HG03439 (cell line): Measurements from ENCODE around the gene COX6A2.

Experiments
- ATAC-seq: cut with Tn5 transposase; IDR thresholded peaks from one replicate; pipeline ENCODE4 v1.9.1; 2021; ENCODE audit warnings: mild to moderate bottlenecking, moderate library complexity; ENCODE audit not compliant: unreplicated experiment

COX6A2 gene

GRCh38 chr16:31411024-31411844 is 16.9 kb downstream of the COX6A2 start:
- ATAC-seq = no peak

DNA sequence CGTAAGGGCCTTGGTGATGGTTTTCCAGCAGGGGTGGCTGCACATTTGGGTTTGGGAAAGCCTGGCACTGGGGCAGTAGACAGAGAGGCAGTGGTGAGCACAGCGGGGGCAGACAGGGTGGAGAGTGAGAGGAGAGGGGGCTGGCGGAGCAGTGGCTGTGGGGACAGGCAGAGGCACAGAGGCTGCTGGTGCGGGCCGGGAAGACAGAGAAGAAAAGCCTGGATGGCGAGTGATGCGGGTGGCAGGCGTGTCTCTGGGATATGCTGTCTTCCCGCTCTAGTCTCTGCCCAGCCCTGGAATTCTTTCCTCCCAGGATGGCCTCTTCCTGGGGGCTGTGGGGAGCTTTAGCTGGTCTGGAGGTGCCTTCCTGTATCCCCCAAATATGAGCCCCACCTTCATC is 18.1 kb downstream of the COX6A2 start:
- no peak for ATAC-seq

DNA sequence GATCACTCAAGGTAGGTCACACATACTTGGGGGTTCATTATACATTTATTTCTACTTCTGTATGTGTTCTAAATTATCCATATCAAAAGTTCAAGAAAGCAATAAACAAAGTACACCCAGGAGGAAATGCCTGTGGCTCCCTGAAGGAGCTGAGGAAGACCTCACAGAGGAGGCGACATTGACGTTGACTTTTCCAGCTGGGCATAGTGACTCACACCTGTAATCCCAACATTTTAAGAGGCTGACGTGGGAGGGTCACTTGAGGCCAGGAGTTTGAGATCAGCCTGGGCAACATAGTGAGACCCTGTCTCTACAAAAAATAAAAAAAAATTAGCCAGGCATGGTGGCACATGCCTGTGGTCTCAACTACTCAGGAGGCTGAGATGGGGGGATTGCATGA is 18.7 kb downstream of the COX6A2 start:
- ATAC-seq = no peak

- no peak for ATAC-seq
Measured at GRCh38 chr16:31407406-31407805, 20.8 kb downstream of the COX6A2 start.

- no peak for ATAC-seq
Measured at GRCh38 chr16:31404353-31405064, 23.7 kb downstream of the COX6A2 start.

DNA sequence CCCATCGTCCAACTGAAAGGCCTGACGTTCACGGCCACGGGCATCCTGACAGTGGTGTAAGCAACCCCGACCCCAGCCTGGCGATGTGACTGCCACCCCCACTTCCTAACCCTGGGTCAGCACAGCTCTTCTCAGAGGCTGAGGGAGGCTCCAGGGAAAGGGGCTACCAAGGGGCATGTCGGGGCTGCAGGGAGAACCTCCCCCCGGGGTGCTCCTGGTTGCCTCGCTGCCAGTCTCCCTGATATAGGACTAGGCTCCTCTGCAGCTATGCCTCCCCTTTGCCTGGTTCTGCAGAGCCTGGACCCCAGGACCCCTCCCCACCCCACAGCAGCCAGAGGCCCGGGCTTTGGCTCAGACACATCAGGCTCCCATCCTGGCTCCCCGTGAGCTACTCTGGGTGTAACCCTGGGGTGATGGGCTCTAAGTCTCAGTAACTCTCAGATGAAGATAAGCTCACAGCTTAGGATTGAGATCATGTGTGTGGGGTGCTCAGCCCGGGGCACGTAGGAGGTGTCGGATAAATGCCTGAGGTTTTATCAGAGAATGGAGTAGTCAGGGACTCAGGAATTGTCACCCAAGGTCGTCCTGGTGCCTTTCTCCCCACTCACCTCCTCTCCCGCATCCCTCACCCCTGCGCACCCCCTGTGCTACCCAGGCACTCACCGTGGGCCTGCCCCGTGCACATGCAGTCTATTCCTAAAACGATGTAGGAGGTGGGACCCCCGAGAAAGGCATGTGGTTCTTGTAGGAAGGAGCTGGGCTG is 24.4 kb downstream of the COX6A2 start:
- no peak for ATAC-seq

- no peak for ATAC-seq
Measured at GRCh38 chr16:31402687-31403086, 25.5 kb downstream of the COX6A2 start.

- ATAC-seq = no peak
Measured at GRCh38 chr16:31401436-31401835, 26.7 kb downstream of the COX6A2 start.

- no peak for ATAC-seq
Measured at GRCh38 chr16:31400191-31400590, 28.0 kb downstream of the COX6A2 start.

DNA sequence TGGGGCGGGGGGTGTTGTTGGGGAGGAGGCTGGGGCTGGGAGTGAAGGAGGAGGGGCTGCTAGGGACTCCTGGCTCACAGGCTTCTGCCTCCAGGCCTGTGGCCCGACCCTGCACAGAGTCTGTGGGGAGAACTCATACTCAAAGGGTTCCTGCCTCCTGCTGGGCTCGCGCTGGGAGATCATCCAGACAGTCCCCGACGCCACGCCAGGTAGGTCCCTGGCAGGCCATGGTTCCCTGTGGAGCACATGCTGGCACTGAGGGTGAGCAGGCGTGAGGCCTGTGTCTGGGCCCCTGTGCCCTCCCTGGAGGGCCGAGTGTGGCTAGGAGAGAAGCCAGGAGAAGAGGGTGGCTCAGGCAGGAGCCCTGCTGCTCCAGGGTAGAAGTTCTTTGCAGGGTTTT is 30.5 kb downstream of the COX6A2 start:
- no peak for ATAC-seq

DNA sequence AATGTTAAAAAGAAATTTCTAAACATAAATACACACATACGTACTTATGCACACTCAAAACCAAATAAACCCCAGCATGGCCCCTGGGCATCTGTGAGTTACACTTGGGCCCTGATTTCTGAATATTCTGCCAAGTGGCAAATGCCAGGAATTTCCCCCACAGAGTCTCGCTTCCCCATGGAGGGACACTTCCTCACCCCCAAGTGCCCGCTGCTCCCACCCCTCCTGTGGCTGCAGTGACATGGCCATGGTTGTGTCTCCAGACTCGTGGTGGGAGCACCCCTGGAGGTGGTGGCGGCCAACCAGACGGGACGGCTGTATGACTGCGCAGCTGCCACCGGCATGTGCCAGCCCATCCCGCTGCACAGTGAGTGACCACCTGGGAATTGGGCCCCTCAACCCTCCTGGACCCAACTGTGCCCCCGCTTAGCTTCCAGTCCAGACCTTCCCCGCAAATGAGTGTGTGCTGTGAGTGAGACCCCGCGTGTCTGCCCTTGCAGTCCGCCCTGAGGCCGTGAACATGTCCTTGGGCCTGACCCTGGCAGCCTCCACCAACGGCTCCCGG is 31.0 kb downstream of the COX6A2 start:
- ATAC-seq = no peak

GRCh38 chr16:31395647-31396046 is 32.5 kb downstream of the COX6A2 start:
- ATAC-seq = no peak

DNA sequence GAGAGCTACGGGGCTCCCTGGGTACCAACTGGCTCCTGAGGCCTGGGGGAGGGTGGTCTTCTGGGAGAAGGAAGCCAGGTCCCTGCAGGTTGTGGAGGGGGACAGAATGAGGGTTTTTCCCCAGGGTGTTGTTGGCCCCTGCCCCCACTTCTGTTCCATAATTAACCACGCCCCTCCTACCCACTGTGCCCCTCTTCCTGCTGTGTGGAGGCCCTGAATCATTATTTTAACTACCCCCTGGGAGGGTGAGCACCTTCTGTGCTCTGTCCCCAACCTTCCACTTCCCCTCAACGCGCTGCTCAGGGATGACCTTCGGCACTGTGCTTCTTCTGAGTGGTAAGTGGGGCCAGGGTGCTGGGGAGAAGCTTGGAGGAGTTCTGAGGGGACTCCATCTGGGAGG is 35.1 kb downstream of the COX6A2 start, which contains the start of gene ITGAD:
TSS of gene ITGAD (plus strand) at position 280 of the 400 bp plus-strand sequence. CDS start at position 306, 26 bp downstream.
- ATAC-seq = no peak

GRCh38 chr16:31390504-31391041 is 37.6 kb downstream of the COX6A2 start:
- no peak for ATAC-seq

DNA sequence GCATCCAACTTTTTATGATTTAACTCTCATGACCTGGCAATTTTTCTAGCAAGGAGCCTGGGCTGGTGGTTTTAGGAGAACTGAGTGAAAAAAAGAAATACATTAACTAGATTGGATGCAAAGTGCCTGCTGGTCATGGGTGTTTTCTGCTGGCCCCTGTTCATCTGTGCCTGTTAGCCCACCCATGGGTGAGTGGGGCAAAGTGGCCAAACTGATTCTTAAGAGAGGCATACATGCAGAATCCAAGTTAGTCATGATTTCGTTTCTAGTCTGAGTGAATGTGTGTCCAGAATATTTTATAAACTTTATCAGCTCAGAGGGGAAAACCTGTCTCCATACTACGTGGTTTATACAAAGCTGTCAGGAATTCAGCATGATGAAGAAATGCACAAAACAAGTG is 39.6 kb downstream of the COX6A2 start:
- ATAC-seq = no peak

GRCh38 chr16:31386157-31386984 is 41.8 kb downstream of the COX6A2 start:
- no peak for ATAC-seq

- no peak for ATAC-seq
Measured at GRCh38 chr16:31385680-31386079, 42.5 kb downstream of the COX6A2 start.

DNA sequence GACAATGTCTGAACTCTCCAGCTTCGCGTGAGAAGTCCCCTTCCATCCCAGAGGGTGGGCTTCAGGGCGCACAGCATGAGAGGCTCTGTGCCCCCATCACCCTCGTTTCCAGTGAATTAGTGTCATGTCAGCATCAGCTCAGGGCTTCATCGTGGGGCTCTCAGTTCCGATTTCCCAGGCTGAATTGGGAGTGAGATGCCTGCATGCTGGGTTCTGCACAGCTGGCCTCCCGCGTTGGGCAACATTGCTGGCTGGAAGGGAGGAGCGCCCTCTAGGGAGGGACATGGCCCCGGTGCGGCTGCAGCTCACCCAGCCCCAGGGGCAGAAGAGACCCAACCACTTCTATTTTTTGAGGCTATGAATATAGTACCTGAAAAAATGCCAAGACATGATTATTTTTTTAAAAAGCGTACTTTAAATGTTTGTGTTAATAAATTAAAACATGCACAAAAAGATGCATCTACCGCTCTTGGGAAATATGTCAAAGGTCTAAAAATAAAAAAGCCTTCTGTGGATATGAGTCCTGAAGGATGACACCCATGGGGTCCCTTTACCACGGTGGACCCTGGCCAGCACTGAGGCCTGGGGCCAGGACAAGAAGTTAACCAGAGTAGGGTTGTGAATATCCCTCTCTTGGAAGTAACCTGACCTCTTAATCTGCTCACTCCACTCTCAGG is 45.5 kb downstream of the COX6A2 start:
- ATAC-seq = no peak

- ATAC-seq = no peak
Measured at GRCh38 chr16:31380201-31380600, 48.0 kb downstream of the COX6A2 start.
